CD4-positive, alpha-beta T cell treated with Interleukin-4 for 4 hours (primary cell): ENCODE results near the gene STXBP3.
"Not testable (repeated sequence)": the region's sequence is repeated elsewhere in the genome, so short reads cannot be mapped to it uniquely, and the experiment has no call there.

ENCODE experiments used
- DNase-seq: peaks from one replicate; pipeline ENCODE4 v3.0.0-alpha.2; 2020

The STXBP3 gene

GRCh38 chr1:108729481-108729880 lies 17.0 kb upstream of the STXBP3 start:
- DNase-seq, result no peak

GRCh38 chr1:108732398-108732797 lies 14.1 kb upstream of the STXBP3 start:
- DNase-seq, result no peak

GRCh38 chr1:108734171-108734865 lies 12.2 kb upstream of the STXBP3 start:
- no peak for DNase-seq

GRCh38 chr1:108742253-108742652 lies 4.2 kb upstream of the STXBP3 start:
- no peak for DNase-seq

GRCh38 chr1:108745980-108746381 lies 493 bp upstream of the STXBP3 start:
- no peak for DNase-seq

GRCh38 chr1:108747171-108747850 lies 837 bp downstream of the STXBP3 start:
- DNase-seq, result peak; percentile 52

- no peak for DNase-seq
Measured at GRCh38 chr1:108747898-108748297, 1.4 kb downstream of the STXBP3 start.

GRCh38 chr1:108749081-108749480 lies 2.6 kb downstream of the STXBP3 start:
- DNase-seq, result no peak

GRCh38 chr1:108750476-108751181 lies 4.2 kb downstream of the STXBP3 start:
- no peak for DNase-seq

- DNase-seq, result no peak
Measured at GRCh38 chr1:108753363-108753762, 6.9 kb downstream of the STXBP3 start.

- DNase-seq, result no peak
Measured at GRCh38 chr1:108758796-108759195, 12.3 kb downstream of the STXBP3 start.

- DNase-seq, result no peak
Measured at GRCh38 chr1:108767115-108767514, 20.6 kb downstream of the STXBP3 start.

GRCh38 chr1:108767708-108768107 lies 21.2 kb downstream of the STXBP3 start:
- no peak for DNase-seq

GRCh38 chr1:108777839-108778238 lies 31.4 kb downstream of the STXBP3 start:
- no peak for DNase-seq

GRCh38 chr1:108779455-108779854 lies 33.0 kb downstream of the STXBP3 start:
- no peak for DNase-seq

GRCh38 chr1:108780937-108781574 lies 34.6 kb downstream of the STXBP3 start:
- DNase-seq, result no peak

- DNase-seq, result not testable (repeated sequence)
Measured at GRCh38 chr1:108781575-108781944, 35.1 kb downstream of the STXBP3 start.

- DNase-seq, result no peak
Measured at GRCh38 chr1:108785264-108785663, 38.8 kb downstream of the STXBP3 start.

GRCh38 chr1:108785880-108786279 lies 39.4 kb downstream of the STXBP3 start:
- no peak for DNase-seq

- no peak for DNase-seq
Measured at GRCh38 chr1:108791790-108792189, 45.3 kb downstream of the STXBP3 start.

GRCh38 chr1:108792420-108792819 lies 45.9 kb downstream of the STXBP3 start:
- DNase-seq, result no peak

GRCh38 chr1:108799001-108799400 lies 52.5 kb downstream of the STXBP3 start:
- DNase-seq, result no peak

- no peak for DNase-seq
Measured at GRCh38 chr1:108801101-108801500, 54.6 kb downstream of the STXBP3 start.

- DNase-seq, result no peak
Measured at GRCh38 chr1:108803548-108803947, 57.1 kb downstream of the STXBP3 start.
